IMR-90 (cell line): ENCODE measurements around the gene CAPN3. TPM values are rescaled to one million over a fixed set of nuclear protein-coding genes. Genes with fewer than 3 reads are reported as not detected.

ENCODE experiments used
- ATAC-seq: fragments of 200-7000 bp; cut with Tn5 transposase; 2 replicates; pipeline ENCODE4 v1.9.1; 2020; ENCODE audit warnings: low read depth, mild to moderate bottlenecking, moderate library complexity
- BruUV-seq: library from RNA; stranded (reverse); fragments of 400-500 nt; replicated peaks from 2 replicates; lab custom pipeline; 2021; lab: Mats Ljungman, UMichigan
- CTCF ChIA-PET: fragments of 300-600 bp; formaldehyde crosslinking; extraction: SDS; loops from one replicate; lab custom pipeline; 2021; ENCODE audit warnings: antibody characterized with exemption; lab: Yijun Ruan, JAX
- POLR2A ChIA-PET: fragments of 300-600 bp; sonication (Branson Sonifier 250); formaldehyde crosslinking; loops from one replicate; lab custom pipeline; 2022; ENCODE audit warnings: antibody characterized with exemption; ENCODE audit not compliant: unreplicated experiment; lab: Charles Lee
- DNase-seq: peaks from one replicate; pipeline ENCODE4 v3.0.0; 2013
- H2AFZ ChIP-seq: replicated peaks from 2 replicates; pipeline ENCODE3; 2013; ENCODE audit warnings: low read length, mild to moderate bottlenecking; ENCODE audit not compliant: poor library complexity
- H2AK5ac ChIP-seq: 2 replicates; pipeline ENCODE4 v1.6.1; 2013; ENCODE audit warnings: low read depth, low read length, inconsistent platforms
- H2AK9ac ChIP-seq: replicated peaks from 2 replicates; pipeline ENCODE3; 2013; ENCODE audit warnings: mild to moderate bottlenecking, low read depth, low read length, moderate library complexity; ENCODE audit not compliant: poor library complexity
- H2BK120ac ChIP-seq: 2 replicates; pipeline ENCODE4 v1.6.1; 2013; ENCODE audit warnings: low read depth, low read length, inconsistent platforms
- H2BK15ac ChIP-seq: 3 replicates; pipeline ENCODE4 v1.6.1; 2013; ENCODE audit warnings: low read depth, low read length, inconsistent platforms
- H2BK20ac ChIP-seq: 2 replicates; pipeline ENCODE4 v1.6.1; 2013; ENCODE audit warnings: low read depth, mild to moderate bottlenecking, inconsistent platforms, low read length, moderate library complexity
- H2BK5ac ChIP-seq: 2 replicates; pipeline ENCODE4 v1.6.1; 2013; ENCODE audit warnings: mild to moderate bottlenecking, low read depth, low read length, inconsistent platforms; ENCODE audit not compliant: poor library complexity, severe bottlenecking
- H3K14ac ChIP-seq: replicated peaks from 2 replicates; pipeline ENCODE4 v1.6.1; 2013; ENCODE audit warnings: low read depth, low read length, inconsistent platforms
- H3K18ac ChIP-seq: 2 replicates; pipeline ENCODE4 v1.6.1; 2013; ENCODE audit warnings: low read depth, low read length, control low read depth
- H3K23ac ChIP-seq: 2 replicates; pipeline ENCODE4 v1.6.1; 2013; ENCODE audit warnings: low read depth, low read length, inconsistent platforms
- H3K27ac ChIP-seq: 2 replicates; pipeline ENCODE4 v1.5.1; 2013; ENCODE audit warnings: mild to moderate bottlenecking, control low read depth, low read length; ENCODE audit not compliant: insufficient read depth
- H3K27me3 ChIP-seq: 2 replicates; pipeline ENCODE4 v1.6.1; 2013; ENCODE audit warnings: low read length; ENCODE audit not compliant: control insufficient read depth, insufficient read depth
- H3K36me3 ChIP-seq: 2 replicates; pipeline ENCODE4 v1.6.1; 2013; ENCODE audit warnings: low read length, mixed read lengths; ENCODE audit not compliant: control insufficient read depth, insufficient read depth
- H3K4ac ChIP-seq: 2 replicates; pipeline ENCODE4 v1.6.1; 2013; ENCODE audit warnings: low read depth, low read length, inconsistent platforms
- H3K4me1 ChIP-seq: 2 replicates; pipeline ENCODE4 v1.6.1; 2013; ENCODE audit warnings: low read length, mixed read lengths; ENCODE audit not compliant: control insufficient read depth, insufficient read depth
- H3K4me2 ChIP-seq: 2 replicates; pipeline ENCODE4 v1.6.1; 2013; ENCODE audit warnings: low read depth, mild to moderate bottlenecking, control low read depth, low read length, moderate library complexity
- H3K4me3 ChIP-seq: 2 replicates; pipeline ENCODE4 v1.5.1; 2013; ENCODE audit warnings: low read depth, mild to moderate bottlenecking, control low read depth, low read length, moderate library complexity; ENCODE audit not compliant: insufficient read depth
- H3K56ac ChIP-seq: 2 replicates; pipeline ENCODE4 v1.6.1; 2013; ENCODE audit warnings: low read length, inconsistent platforms; ENCODE audit not compliant: insufficient read depth; ENCODE audit errors: extremely low read depth
- H3K79me1 ChIP-seq, 2 experiments: 2 replicates each; pipeline ENCODE4 v1.6.1; 2013; ENCODE audit warnings: low read length in 2 of 2, inconsistent platforms in 1 of 2, low read depth in 1 of 2
- H3K9ac ChIP-seq: 2 replicates; pipeline ENCODE4 v1.6.1; 2013; ENCODE audit warnings: low read depth, low read length, control low read depth
- H3K9me1 ChIP-seq: 2 replicates; pipeline ENCODE4 v1.6.1; 2013; ENCODE audit warnings: low read length, inconsistent platforms; ENCODE audit not compliant: insufficient read depth
- H3K9me3 ChIP-seq: 2 replicates; pipeline ENCODE4 v1.6.1; 2013; ENCODE audit warnings: low read length; ENCODE audit not compliant: control insufficient read depth, insufficient read depth
- H4K20me1 ChIP-seq: 2 replicates; pipeline ENCODE4 v1.6.1; 2013; ENCODE audit warnings: low read length, inconsistent platforms; ENCODE audit not compliant: insufficient read depth
- H4K5ac ChIP-seq: 2 replicates; pipeline ENCODE4 v1.6.1; 2013; ENCODE audit warnings: mild to moderate bottlenecking, low read depth, low read length, control low read depth
- H4K8ac ChIP-seq, 2 experiments: 2 replicates each; pipeline ENCODE4 v1.6.1; 2013; ENCODE audit warnings: low read depth in 2 of 2, low read length in 2 of 2, control low read depth in 1 of 2, inconsistent platforms in 1 of 2
- H4K91ac ChIP-seq: 2 replicates; pipeline ENCODE4 v1.6.1; 2013; ENCODE audit warnings: low read depth, low read length, inconsistent platforms; ENCODE audit not compliant: insufficient read depth
- BHLHE40 ChIP-seq: fragments of 150-350 bp; IDR thresholded peaks from 2 replicates; pipeline ENCODE4 v1.6.1; 2016; ENCODE audit warnings: mild to moderate bottlenecking, low read depth, low read length
- CEBPB ChIP-seq: IDR thresholded peaks from 2 replicates; pipeline ENCODE4 v1.6.1; 2012; ENCODE audit warnings: low read depth, low read length, improper control_type of control experiment
- CHD1 ChIP-seq: IDR thresholded peaks from 2 replicates; pipeline ENCODE4 v1.6.1; 2012; ENCODE audit warnings: low read depth, low read length, improper control_type of control experiment
- FOS ChIP-seq: fragments of 150-350 bp; IDR thresholded peaks from 2 replicates; pipeline ENCODE4 v1.6.1; 2016; ENCODE audit warnings: low read depth, low read length
- MAFK ChIP-seq: IDR thresholded peaks from 2 replicates; pipeline ENCODE4 v1.6.1; 2012; ENCODE audit warnings: low read depth, low read length, improper control_type of control experiment
- MAZ ChIP-seq: IDR thresholded peaks from 2 replicates; pipeline ENCODE4 v1.6.1; 2012; ENCODE audit warnings: low read depth, mild to moderate bottlenecking, low read length, improper control_type of control experiment, moderate library complexity, borderline replicate concordance
- MXI1 ChIP-seq: IDR thresholded peaks from 2 replicates; pipeline ENCODE4 v1.6.1; 2012; ENCODE audit warnings: low read depth, mild to moderate bottlenecking, low read length, moderate library complexity, borderline replicate concordance
- NFE2L2 ChIP-seq: fragments of 150-350 bp; IDR thresholded peaks from 2 replicates; pipeline ENCODE4 v1.6.1; 2016; ENCODE audit warnings: low read depth, mild to moderate bottlenecking, low read length
- POLR2A ChIP-seq: IDR thresholded peaks from 2 replicates; pipeline ENCODE4 v1.6.1; 2012; ENCODE audit warnings: mild to moderate bottlenecking, low read depth, low read length
- RAD21 ChIP-seq: IDR thresholded peaks from 2 replicates; pipeline ENCODE4 v1.6.1; 2012; ENCODE audit warnings: low read length, improper control_type of control experiment
- RCOR1 ChIP-seq: IDR thresholded peaks from 2 replicates; pipeline ENCODE4 v1.6.1; 2012; ENCODE audit warnings: mild to moderate bottlenecking, low read length, improper control_type of control experiment; ENCODE audit not compliant: insufficient replicate concordance
- RFX5 ChIP-seq: IDR thresholded peaks from 2 replicates; pipeline ENCODE4 v1.8.0; 2012; ENCODE audit warnings: low read depth, mild to moderate bottlenecking, low read length, moderate library complexity
- SMC3 ChIP-seq: fragments of 150-350 bp; IDR thresholded peaks from 2 replicates; pipeline ENCODE4 v1.6.1; 2016; ENCODE audit warnings: low read depth, mild to moderate bottlenecking, antibody characterized with exemption, low read length, moderate library complexity
- WGBS, 2 experiments: methylation state at CpG; one replicate each; pipeline versions ENCODE4 v1.1.5 to v1.1.7; 2013; ENCODE audit warnings: missing lambda C conversion rate in 2 of 2; ENCODE audit not compliant: insufficient read length in 1 of 2; ENCODE audit errors: extremely low coverage in 2 of 2; 5-methylcytosine and 5-hydroxymethylcytosine counted together
- dilution Hi-C: fragments of 300-500 bp; cut with HindIII; formaldehyde crosslinking; loops from one replicate; pipeline ENCODE4 v1.14.3; 2018; ENCODE audit warnings: low sequenced_read_pairs; ENCODE audit not compliant: unreplicated experiment
- in situ Hi-C: fragments of 300-500 bp; cut with MboI; formaldehyde crosslinking; loops from 3 replicates; pipeline ENCODE4 v1.14.3; 2019; ENCODE audit warnings: low sequenced_read_pairs, inconsistent platforms, mixed read lengths
- intact Hi-C: fragments of 100-400 bp; cut with micrococcal nuclease; formaldehyde crosslinking; loops from 2 replicates; pipeline ENCODE4 v1.10.0; 2022
- polyA plus RNA-seq, 3 experiments: library from polyadenylated mRNA; depleted of rRNA; stranded (reverse); fragments of >200 nt; gene quantifications; 2 replicates each; pipeline ENCODE4 v1.2.3, GENCODE V29; 2012; ENCODE audit warnings: low replicate concordance in 1 of 3
- total RNA-seq: library from RNA; depleted of rRNA; stranded (reverse); fragments of >200 nt; gene quantifications from 2 replicates; pipeline ENCODE4 v1.2.3, GENCODE V29; 2012
- TF ChIP-seq, protein P1 (sequence below): fragments of 150-350 bp; IDR thresholded peaks from 2 replicates; pipeline ENCODE4 v1.6.1; 2016; ENCODE audit warnings: low read depth, mild to moderate bottlenecking, low read length, moderate library complexity, borderline replicate concordance
- TF ChIP-seq, protein P2 (sequence below): fragments of 150-350 bp; IDR thresholded peaks from 2 replicates; pipeline ENCODE4 v1.6.1; 2017; ENCODE audit warnings: mild to moderate bottlenecking, antibody characterized with exemption, low read length, low read depth
- TF ChIP-seq, protein P3 (sequence below): conservative IDR thresholded peaks from 2 replicates; pipeline ENCODE4 v1.5.1; 2012; ENCODE audit warnings: mild to moderate bottlenecking, low read depth, low read length, improper control_type of control experiment

Gene CAPN3
- total and polyA plus RNA-seq, 2 of the 4 experiments (the other 2 are of a cell fraction), result 1.1 to 1.4 TPM

GRCh38 chr15:42313463-42313862 is 45.8 kb upstream of the CAPN3 start:
- dilution Hi-C loops, result no loop called here
- intact Hi-C loops, result no loop called here
- DNase-seq (no peak), ATAC-seq (no peak)
- Histone ChIP-seq H3K23ac (no peak overlapping the region), H4K91ac (no peak overlapping the region), H4K8ac (no peak overlapping the region), H2BK15ac (no peak overlapping the region), H3K27me3 (no peaks in the 10 kb centered on the region), H2BK5ac (no peak overlapping the region), H2AK5ac (no peak overlapping the region), H2BK120ac (no peak overlapping the region), H3K4me2 (no peak overlapping the region), H3K36me3 (no peaks in the 10 kb centered on the region), H3K4me1 (0 out of 2 replicates have a peak, but pooled peaks cover 2% of the 10 kb centered on the region), H3K56ac (no peak overlapping the region), H2AFZ (no peak overlapping the region), H4K20me1 (no peaks in the 10 kb centered on the region), H4K5ac (no peak overlapping the region), H3K79me1 (no peaks in the 10 kb centered on the region), H3K14ac (no peak overlapping the region), H2BK20ac (no peak overlapping the region), H3K4ac (no peak overlapping the region), H3K9me1 (peaks cover 4% of the 10 kb centered on the region; the same call in 1 of the 2 replicates), H3K18ac (no peak overlapping the region), H3K9me3 (no peaks in the 10 kb centered on the region), H2AK9ac (no peak overlapping the region), H3K4me3 (no peak overlapping the region), H3K9ac (no peak overlapping the region), H3K27ac (no peak overlapping the region)
- CTCF ChIA-PET, result no interaction called here
- TF ChIP-seq MXI1 (no peak), BHLHE40 (no peak), NFE2L2 (no peak), MAFK (no peak), CEBPB (no peak), RCOR1 (no peak), CHD1 (no peak), MAZ (no peak), POLR2A (no peak), RAD21 (no peak), SMC3 (no peak), FOS (no peak), RFX5 (no peak)
- TF ChIP-seq, protein P1, sequence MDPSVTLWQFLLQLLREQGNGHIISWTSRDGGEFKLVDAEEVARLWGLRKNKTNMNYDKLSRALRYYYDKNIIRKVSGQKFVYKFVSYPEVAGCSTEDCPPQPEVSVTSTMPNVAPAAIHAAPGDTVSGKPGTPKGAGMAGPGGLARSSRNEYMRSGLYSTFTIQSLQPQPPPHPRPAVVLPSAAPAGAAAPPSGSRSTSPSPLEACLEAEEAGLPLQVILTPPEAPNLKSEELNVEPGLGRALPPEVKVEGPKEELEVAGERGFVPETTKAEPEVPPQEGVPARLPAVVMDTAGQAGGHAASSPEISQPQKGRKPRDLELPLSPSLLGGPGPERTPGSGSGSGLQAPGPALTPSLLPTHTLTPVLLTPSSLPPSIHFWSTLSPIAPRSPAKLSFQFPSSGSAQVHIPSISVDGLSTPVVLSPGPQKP, result no peak
- TF ChIP-seq, protein P2, sequence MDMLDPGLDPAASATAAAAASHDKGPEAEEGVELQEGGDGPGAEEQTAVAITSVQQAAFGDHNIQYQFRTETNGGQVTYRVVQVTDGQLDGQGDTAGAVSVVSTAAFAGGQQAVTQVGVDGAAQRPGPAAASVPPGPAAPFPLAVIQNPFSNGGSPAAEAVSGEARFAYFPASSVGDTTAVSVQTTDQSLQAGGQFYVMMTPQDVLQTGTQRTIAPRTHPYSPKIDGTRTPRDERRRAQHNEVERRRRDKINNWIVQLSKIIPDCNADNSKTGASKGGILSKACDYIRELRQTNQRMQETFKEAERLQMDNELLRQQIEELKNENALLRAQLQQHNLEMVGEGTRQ, result no peak
- TF ChIP-seq, protein P3, sequence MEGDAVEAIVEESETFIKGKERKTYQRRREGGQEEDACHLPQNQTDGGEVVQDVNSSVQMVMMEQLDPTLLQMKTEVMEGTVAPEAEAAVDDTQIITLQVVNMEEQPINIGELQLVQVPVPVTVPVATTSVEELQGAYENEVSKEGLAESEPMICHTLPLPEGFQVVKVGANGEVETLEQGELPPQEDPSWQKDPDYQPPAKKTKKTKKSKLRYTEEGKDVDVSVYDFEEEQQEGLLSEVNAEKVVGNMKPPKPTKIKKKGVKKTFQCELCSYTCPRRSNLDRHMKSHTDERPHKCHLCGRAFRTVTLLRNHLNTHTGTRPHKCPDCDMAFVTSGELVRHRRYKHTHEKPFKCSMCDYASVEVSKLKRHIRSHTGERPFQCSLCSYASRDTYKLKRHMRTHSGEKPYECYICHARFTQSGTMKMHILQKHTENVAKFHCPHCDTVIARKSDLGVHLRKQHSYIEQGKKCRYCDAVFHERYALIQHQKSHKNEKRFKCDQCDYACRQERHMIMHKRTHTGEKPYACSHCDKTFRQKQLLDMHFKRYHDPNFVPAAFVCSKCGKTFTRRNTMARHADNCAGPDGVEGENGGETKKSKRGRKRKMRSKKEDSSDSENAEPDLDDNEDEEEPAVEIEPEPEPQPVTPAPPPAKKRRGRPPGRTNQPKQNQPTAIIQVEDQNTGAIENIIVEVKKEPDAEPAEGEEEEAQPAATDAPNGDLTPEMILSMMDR, result no peak
- POLR2A ChIA-PET, result no interaction called here
- in situ Hi-C loops, result no loop called here
- no CpG with 5 or more reads among the region's 3 CpGs for WGBS, 2 experiments
- BruUV-seq, result no TSS peak
